HG02588 (cell line): Measurements from ENCODE around the gene ZNF598.

Experiments used
- ATAC-seq: cut with Tn5 transposase; IDR thresholded peaks from one replicate; pipeline ENCODE4 v1.9.1; 2021; ENCODE audit warnings: mild to moderate bottlenecking, moderate library complexity; ENCODE audit not compliant: unreplicated experiment

The ZNF598 gene

GRCh38 chr16:1991948-1992703, 17.5 kb downstream of the ZNF598 start:
- peak; percentile 44 for ATAC-seq

GRCh38 chr16:1991588-1991947, 18.1 kb downstream of the ZNF598 start:
- ATAC-seq: no peak

- no peak for ATAC-seq
Measured at GRCh38 chr16:1991135-1991551, 18.5 kb downstream of the ZNF598 start.

- no peak for ATAC-seq
Measured at GRCh38 chr16:1990351-1991134, 19.1 kb downstream of the ZNF598 start.

GRCh38 chr16:1990101-1990350, 19.6 kb downstream of the ZNF598 start:
- no peak for ATAC-seq

DNA sequence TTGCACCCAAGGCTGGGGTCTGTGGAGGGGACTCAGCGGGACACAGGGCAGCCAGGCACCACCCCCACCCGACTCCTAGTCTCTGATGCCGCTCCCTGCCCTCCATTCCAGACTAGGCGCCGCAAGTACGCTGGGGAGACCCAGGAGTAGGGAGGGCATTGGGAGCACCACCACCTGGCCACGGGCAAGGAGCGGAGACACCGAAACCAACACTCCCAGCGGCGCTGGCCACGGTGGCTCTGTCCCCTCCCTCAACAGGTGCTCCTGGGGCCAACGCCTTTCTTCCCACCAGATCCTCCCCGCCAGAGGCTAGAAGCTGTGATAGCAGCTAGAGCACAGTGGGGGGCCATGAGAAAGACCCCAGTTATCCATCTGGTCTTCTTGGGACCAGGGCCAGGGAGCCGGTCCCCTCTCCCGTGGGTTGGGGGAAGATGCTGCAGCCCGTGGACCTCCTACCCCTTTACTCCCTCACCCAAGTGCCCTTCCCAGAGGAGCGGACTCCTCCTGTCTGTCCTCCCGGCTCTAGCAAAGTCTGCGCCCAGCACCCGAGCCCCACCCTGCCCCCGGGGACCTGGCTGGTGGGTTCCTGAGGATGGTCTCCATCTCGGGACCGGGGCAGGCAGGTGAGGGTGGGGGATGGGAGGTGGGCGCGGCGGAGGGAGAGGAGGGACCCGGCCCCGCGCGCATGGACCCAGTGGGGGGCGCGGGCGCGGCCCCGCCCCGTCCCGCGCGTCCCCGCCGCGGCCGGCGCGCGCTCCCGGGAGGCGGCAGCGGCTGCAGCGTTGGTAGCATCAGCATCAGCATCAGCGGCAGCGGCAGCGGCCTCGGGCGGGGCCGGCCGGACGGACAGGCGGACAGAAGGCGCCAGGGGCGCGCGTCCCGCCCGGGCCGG, 20.2 kb downstream of the ZNF598 start, which contains the start of gene SYNGR3:
Gene SYNGR3, plus strand, starts transcription at position 762 of the 892 bp plus-strand sequence. CDS start 133 bp downstream, outside the sequence.
- no peak for ATAC-seq

- ATAC-seq: no peak
Measured at GRCh38 chr16:1987198-1987597, 22.4 kb downstream of the ZNF598 start.

GRCh38 chr16:1985466-1986150, 24.0 kb downstream of the ZNF598 start:
- no peak for ATAC-seq

DNA sequence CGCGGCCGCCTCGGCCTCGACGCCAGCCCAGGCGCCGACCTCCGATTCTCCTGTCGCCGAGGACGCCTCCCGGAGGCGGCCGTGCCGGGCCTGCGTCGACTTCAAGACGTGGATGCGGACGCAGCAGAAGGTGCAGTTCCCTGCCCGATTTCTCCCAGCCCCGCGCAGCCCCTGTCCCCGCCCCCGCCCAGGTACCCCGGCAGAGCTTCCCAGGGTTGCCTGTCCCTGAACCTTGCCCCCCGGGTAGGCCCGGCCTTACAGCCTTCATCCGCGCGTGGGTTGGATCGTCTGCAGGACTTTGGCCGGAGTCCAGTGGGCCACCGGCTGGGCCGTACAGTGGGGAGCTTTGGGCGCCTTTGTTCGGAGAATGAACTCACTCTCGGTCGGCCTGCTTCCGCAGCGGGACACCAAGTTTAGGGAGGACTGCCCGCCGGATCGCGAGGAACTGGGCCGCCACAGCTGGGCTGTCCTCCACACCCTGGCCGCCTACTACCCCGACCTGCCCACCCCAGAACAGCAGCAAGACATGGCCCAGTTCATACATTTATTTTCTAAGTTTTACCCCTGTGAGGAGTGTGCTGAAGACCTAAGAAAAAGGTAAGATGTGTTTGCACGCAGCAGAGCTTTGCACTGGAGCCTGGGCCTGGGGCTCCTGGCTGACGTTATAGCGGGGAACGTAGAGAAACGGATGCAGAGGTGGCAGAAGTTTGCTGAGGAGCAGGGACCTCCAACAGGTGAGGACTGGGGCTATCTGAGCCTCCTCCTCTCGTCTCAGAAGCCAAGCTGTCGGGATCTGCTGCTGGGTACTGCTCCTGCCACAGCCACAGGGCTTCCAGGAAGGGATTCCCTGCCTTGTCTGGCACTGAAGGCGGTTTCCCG, 25.0 kb downstream of the ZNF598 start:
- no peak for ATAC-seq

DNA sequence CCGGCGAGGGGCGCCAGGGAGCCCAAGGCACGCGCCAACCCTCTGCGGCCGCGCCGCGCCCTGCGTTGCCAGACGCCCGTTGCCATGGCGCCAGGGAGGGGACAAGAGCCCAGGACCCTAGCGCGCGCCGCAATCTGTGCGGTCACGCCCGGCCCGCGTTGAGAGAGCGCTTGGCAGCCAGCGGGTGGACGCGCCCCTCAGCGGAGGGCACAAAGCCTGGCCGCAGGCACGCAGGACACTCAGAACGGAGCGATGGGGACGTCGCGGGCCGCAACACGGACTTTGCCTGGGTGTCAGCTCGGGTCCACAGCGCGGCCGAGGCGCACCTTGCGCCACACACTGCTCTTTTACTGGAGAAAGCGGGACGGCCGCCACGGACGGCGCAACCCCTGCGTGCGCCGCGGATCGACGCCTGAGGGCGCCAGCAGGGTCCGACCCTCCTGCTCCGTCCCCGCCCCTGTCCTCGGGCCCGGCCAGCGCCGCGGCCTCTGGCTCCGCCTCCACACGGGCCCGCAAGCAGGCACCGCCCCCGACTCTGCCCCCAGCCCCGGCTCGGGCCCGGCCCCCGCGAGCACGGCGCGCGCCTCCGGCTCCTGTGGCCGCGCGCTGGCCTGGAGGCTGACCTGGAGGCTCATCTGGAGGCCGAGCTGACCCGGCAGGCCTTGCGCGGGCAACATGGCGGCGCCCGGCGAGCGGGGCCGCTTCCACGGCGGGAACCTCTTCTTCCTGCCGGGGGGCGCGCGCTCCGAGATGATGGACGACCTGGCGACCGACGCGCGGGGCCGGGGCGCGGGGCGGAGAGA, 25.9 kb downstream of the ZNF598 start, which contains the start of gene GFER:
Gene GFER, plus strand, starts transcription at position 650 of the 803 bp plus-strand sequence. Its CDS starts 26 bp downstream, at position 676.
- peak; percentile 72 for ATAC-seq

GRCh38 chr16:1982991-1983543, 26.6 kb downstream of the ZNF598 start:
- no peak for ATAC-seq

DNA sequence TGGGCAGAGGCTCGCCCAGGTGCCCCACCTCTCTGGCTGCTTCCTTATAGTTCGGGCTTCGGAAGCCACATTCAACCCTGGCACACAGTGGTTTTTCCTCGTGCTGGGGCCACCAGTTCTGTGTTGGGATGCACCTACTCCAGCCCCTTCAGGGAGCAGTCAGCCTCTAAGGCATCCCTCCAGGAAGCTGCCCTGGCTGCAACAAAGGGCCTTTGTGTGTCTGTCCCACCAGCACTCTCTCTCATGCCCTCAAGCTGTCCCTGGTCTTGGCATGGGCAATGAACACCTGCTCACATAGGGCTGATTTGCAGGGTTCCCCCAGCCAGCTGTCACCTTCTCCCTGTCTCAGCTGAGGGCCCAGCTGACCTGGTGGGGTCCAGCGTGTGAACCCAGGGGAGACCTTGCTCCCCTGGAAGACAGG, 27.6 kb downstream of the ZNF598 start:
- ATAC-seq: no peak

GRCh38 chr16:1981398-1981836, 28.2 kb downstream of the ZNF598 start, which contains the start of gene NOXO1:
Gene NOXO1, minus strand, starts transcription at chr16:1981469. Its CDS starts 290 bp downstream, at chr16:1981179.
- ATAC-seq: no peak

DNA sequence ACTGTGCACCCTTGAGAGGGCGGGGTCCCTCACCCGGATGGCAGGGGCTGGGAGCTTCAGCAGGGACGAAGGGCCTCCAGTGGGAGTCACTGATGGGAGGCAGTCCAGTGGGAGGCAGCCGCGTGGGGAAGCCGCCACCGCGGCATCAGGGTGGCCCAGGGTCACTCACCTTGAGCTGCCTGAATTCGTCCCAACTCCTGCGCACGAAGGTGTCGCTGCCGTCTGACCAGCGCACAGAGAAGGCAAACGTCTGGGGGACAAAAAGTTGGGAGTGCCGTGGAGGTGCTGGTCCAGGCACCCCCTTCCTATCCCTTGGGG, 28.9 kb downstream of the ZNF598 start:
- ATAC-seq: no peak

GRCh38 chr16:1980030-1980769, 29.4 kb downstream of the ZNF598 start:
- ATAC-seq: no peak

DNA sequence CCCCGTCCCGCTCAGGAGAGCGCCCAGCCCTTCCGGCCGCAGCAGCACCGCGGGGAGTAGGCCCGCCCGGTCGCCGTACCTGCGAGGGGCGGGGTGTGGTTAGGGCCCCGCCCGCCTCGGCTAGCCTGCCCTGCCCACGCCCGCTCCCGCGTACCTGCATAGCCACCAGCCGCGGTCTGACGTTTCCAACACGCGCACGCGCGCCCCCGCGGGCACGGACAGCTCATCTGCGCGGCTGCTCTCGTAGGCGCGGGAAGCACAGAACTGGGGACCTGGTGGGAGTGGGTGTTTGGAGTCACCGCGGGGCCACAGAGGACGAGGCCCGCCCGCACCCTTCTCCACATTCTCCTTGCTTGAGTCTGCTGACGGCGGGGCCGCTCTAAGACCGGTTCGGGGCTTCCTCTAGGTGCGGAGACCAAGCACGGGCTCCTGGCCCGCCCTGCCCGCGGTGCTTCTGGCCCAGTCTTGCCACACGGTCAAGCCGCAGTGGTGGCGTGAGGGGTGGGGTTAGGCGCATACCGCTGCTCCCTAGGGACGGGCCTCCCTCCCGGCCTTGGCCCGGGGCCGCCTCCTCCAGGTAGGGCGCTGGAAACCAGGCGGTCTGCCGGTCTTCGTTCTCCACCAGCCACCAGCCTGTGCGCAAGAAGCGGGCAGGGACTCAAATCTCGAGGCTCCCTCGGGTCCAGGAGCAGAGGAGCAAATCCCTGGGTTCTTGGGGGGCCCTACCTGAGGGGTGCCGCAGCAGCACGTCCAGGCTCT, 30.2 kb downstream of the ZNF598 start:
- ATAC-seq: no peak

DNA sequence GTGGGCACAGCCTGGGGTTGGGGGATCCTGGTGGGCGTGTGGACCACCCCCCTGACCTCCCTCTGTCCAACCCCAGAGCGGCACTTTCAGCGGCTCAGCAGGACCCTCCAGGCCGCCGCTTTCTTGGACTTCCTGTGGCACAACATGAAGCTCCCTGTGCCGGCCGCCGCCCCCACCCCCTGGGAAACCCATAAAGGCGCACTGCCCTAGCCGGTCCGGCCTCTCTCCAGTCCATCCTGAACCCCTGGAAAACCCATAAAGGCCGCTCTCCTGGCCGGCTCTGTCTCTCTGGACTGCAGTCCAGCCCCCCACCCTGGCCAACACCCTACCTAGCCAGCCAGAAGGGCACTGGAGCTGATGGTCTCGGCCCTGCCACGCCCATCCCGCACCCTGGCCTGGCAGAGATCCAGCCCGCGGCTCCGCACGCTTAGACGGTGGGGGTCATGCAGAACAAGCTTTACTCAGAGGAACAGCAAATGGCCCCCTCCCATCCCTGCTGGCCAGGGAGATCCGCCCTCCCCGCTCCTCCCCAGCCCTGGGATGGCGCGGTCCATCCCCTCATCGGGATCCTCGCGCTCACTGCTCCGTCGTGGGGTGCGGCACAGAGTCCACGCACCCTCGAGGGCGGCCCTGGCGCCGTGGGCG, 31.0 kb downstream of the ZNF598 start:
- ATAC-seq: no peak
